VCaP (cell line): Measurements from ENCODE around the gene PLP2.
"Not testable (repeated sequence)": the region's sequence is repeated elsewhere in the genome, so short reads cannot be mapped to it uniquely, and the experiment has no call there.

Experiments used
- H3K27ac ChIP-seq: fragments of 450-650 bp; 2 replicates; pipeline ENCODE4 v1.5.1; 2017
- CTCF ChIP-seq: fragments of 450-650 bp; conservative IDR thresholded peaks from 2 replicates; pipeline ENCODE4 v1.5.1; 2017; ENCODE audit warnings: mild to moderate bottlenecking, moderate library complexity

PLP2 gene

GRCh38 chrX:49166914-49167739, 4.6 kb upstream of the PLP2 start:
- H3K27ac ChIP-seq: no peak overlapping the region
- TF ChIP-seq CTCF: no peak

- no peak for TF ChIP-seq CTCF
- H3K27ac ChIP-seq: no peak overlapping the region
These were observed 4.0 kb upstream of the PLP2 start for GRCh38 chrX:49167740-49168108.

GRCh38 chrX:49172280-49172780, 632 bp downstream of the PLP2 start:
- TF ChIP-seq CTCF: no peak
- no peak overlapping the region for H3K27ac ChIP-seq

GRCh38 chrX:49173544-49173943, 1.8 kb downstream of the PLP2 start:
- not testable (repeated sequence) for H3K27ac ChIP-seq

- no peak overlapping the region for H3K27ac ChIP-seq
- TF ChIP-seq CTCF: no peak
These were observed 3.0 kb downstream of the PLP2 start for GRCh38 chrX:49174723-49175122.

GRCh38 chrX:49175435-49176274, 4.0 kb downstream of the PLP2 start:
- TF ChIP-seq CTCF: no peak
- no peak overlapping the region for H3K27ac ChIP-seq

GRCh38 chrX:49176421-49177326, 5.0 kb downstream of the PLP2 start:
- no peak overlapping the region for H3K27ac ChIP-seq
- TF ChIP-seq CTCF: no peak
